GM21367 (cell line): ENCODE results near the gene MBNL2.
A peak's percentile ranks its signal among the peaks of the same experiment; 100 is the strongest.

Experiments
- ATAC-seq: cut with Tn5 transposase; IDR thresholded peaks from one replicate; pipeline ENCODE4 v1.9.1; 2021; ENCODE audit not compliant: unreplicated experiment

Gene MBNL2

GRCh38 chr13:97249796-97250495, 27.8 kb downstream of the MBNL2 start:
- ATAC-seq, result no peak

GRCh38 chr13:97250560-97250959, 28.4 kb downstream of the MBNL2 start:
- ATAC-seq, result no peak

GRCh38 chr13:97252735-97253134, 30.6 kb downstream of the MBNL2 start:
- ATAC-seq, result no peak

GRCh38 chr13:97253581-97254293, 31.6 kb downstream of the MBNL2 start:
- no peak for ATAC-seq

- ATAC-seq, result no peak
Observed at GRCh38 chr13:97254816-97255215, 32.7 kb downstream of the MBNL2 start.

- ATAC-seq, result no peak
Observed at GRCh38 chr13:97255515-97256021, 33.4 kb downstream of the MBNL2 start.

GRCh38 chr13:97256343-97256783, 34.2 kb downstream of the MBNL2 start:
- ATAC-seq, result no peak

GRCh38 chr13:97257228-97257755, 35.2 kb downstream of the MBNL2 start:
- no peak for ATAC-seq

- peak; percentile 57 for ATAC-seq
Observed at GRCh38 chr13:97257800-97258799, 36.0 kb downstream of the MBNL2 start.

- no peak for ATAC-seq
Observed at GRCh38 chr13:97258801-97259200, 36.7 kb downstream of the MBNL2 start.

GRCh38 chr13:97259410-97259797, 37.3 kb downstream of the MBNL2 start:
- ATAC-seq, result no peak

GRCh38 chr13:97259798-97260714, 37.9 kb downstream of the MBNL2 start:
- ATAC-seq, result no peak

GRCh38 chr13:97261254-97262005, 39.3 kb downstream of the MBNL2 start:
- peak; percentile 69 for ATAC-seq

GRCh38 chr13:97262058-97262457, 39.9 kb downstream of the MBNL2 start:
- ATAC-seq, result no peak

- no peak for ATAC-seq
Observed at GRCh38 chr13:97263160-97263559, 41.0 kb downstream of the MBNL2 start.

GRCh38 chr13:97264663-97265062, 42.5 kb downstream of the MBNL2 start:
- ATAC-seq, result no peak

GRCh38 chr13:97266332-97266731, 44.2 kb downstream of the MBNL2 start:
- ATAC-seq, result no peak

- no peak for ATAC-seq
Observed at GRCh38 chr13:97266772-97267417, 44.8 kb downstream of the MBNL2 start.
